Common myeloid progenitor, CD34-positive (primary cell): ENCODE measurements around the gene MICALL1. TPM values are rescaled to one million over a fixed set of nuclear protein-coding genes. Genes with fewer than 3 reads are reported as not detected.

ENCODE experiments used
- CTCF ChIA-PET: fragments of 350-600 bp; sonication (Branson Sonifier 250); formaldehyde crosslinking; loops from one replicate; lab custom pipeline; 2021; ENCODE audit warnings: antibody characterized with exemption; lab: Charles Lee
- POLR2A ChIA-PET: fragments of 350-600 bp; sonication (Branson Sonifier 250); formaldehyde crosslinking; loops from one replicate; lab custom pipeline; 2021; ENCODE audit warnings: antibody characterized with exemption; lab: Charles Lee
- DNase-seq, 3 donors: peaks; one replicate each; pipeline versions ENCODE4 v3.0.0 to v3.0.0-alpha.2; 2013
- H3K27ac ChIP-seq, 2 experiments: 1 replicate in 1 of 2; 2 replicates in 1 of 2; pipeline ENCODE4 v1.7.0; 2013; ENCODE audit warnings: inconsistent platforms in 2 of 2, low read length in 2 of 2, mild to moderate bottlenecking in 2 of 2, low read depth in 1 of 2, moderate library complexity in 1 of 2; ENCODE audit not compliant: severe bottlenecking in 2 of 2, insufficient read depth in 1 of 2, poor library complexity in 1 of 2
- H3K27me3 ChIP-seq, 5 experiments: replicated peaks in 2 of 5; 1 replicate in 3 of 5; 2 replicates in 2 of 5; pipeline versions ENCODE4 v1.6.1 to v1.7.0; 2013; ENCODE audit warnings: low read length in 4 of 5, mild to moderate bottlenecking in 2 of 5, moderate library complexity in 2 of 5, inconsistent platforms in 1 of 5; ENCODE audit not compliant: insufficient read depth in 5 of 5, control insufficient read depth in 4 of 5
- H3K36me3 ChIP-seq, 4 experiments: 1 replicate in 2 of 4; 2 replicates in 2 of 4; pipeline versions ENCODE4 v1.6.1 to v1.7.0; 2013; ENCODE audit warnings: low read length in 3 of 4, control low read depth in 1 of 4, mild to moderate bottlenecking in 1 of 4; ENCODE audit not compliant: control insufficient read depth in 4 of 4, insufficient read depth in 4 of 4
- H3K4me1 ChIP-seq, 4 experiments: 1 replicate in 3 of 4; 2 replicates in 1 of 4; pipeline versions ENCODE4 v1.6.1 to v1.7.1; 2013; ENCODE audit warnings: low read length in 3 of 4, mild to moderate bottlenecking in 3 of 4, control low read depth in 1 of 4, inconsistent platforms in 1 of 4, moderate library complexity in 1 of 4; ENCODE audit not compliant: control insufficient read depth in 4 of 4, insufficient read depth in 4 of 4; ENCODE audit errors: control extremely low read depth in 1 of 4
- H3K4me3 ChIP-seq, 7 experiments: 1 replicate in 4 of 7; 2 replicates in 3 of 7; pipeline versions ENCODE4 v1.5.1 to v1.7.0; 2013; ENCODE audit warnings: mild to moderate bottlenecking in 7 of 7, low read length in 6 of 7, moderate library complexity in 6 of 7, inconsistent platforms in 2 of 7, low read depth in 2 of 7, control low read depth in 1 of 7; ENCODE audit not compliant: insufficient read depth in 4 of 7, control insufficient read depth in 1 of 7; ENCODE audit errors: extremely low read depth in 1 of 7
- H3K9me3 ChIP-seq, 5 experiments: 1 replicate in 4 of 5; 2 replicates in 1 of 5; pipeline versions ENCODE4 v1.6.1 to v1.7.1; 2013; ENCODE audit warnings: low read length in 4 of 5, mild to moderate bottlenecking in 2 of 5, inconsistent platforms in 1 of 5, low read depth in 1 of 5, moderate library complexity in 1 of 5; ENCODE audit not compliant: control insufficient read depth in 4 of 5, insufficient read depth in 2 of 5; ENCODE audit errors: control extremely low read depth in 1 of 5
- WGBS: methylation state at CpG from one replicate; pipeline ENCODE4 v1.1.5; 2013; ENCODE audit not compliant: insufficient coverage; 5-methylcytosine and 5-hydroxymethylcytosine counted together
- polyA plus RNA-seq: library from polyadenylated mRNA; unstranded; fragments of 120-200 nt; gene quantifications from one replicate; pipeline ENCODE4 v1.2.1, GENCODE V29; 2013

Gene MICALL1
- polyA plus RNA-seq = 15.1 TPM

GRCh38 chr22:37905534-37906363 is at the start of gene MICALL1:
Gene MICALL1 (plus strand): TSS chr22:37906297. CDS start chr22:37906423, 126 bp downstream.
- POLR2A ChIA-PET = no interaction called here
- H3K27ac ChIP-seq = peak within 1 kb of the TSS in 1 of 2 experiments; percentile 54
- peaks cover 0 to 34% (median 26%) of the 10 kb centered on the region in 4 experiments for H3K4me1 ChIP-seq
- 3% methylated on average over 59 of the region's 90 CpGs for WGBS
- H3K9me3 ChIP-seq = no peaks in the 10 kb centered on the region
- peak; percentile 65 to 73 (median 66) for DNase-seq
- H3K27me3 ChIP-seq = no peaks in the 10 kb centered on the region
- peaks cover 0 to 2% (median 0%) of the 10 kb centered on the region in 4 experiments for H3K36me3 ChIP-seq
- H3K4me3 ChIP-seq = peak within 1 kb of the TSS; percentile 42 to 83 (median 72)
- CTCF ChIA-PET = interaction anchor here (0.6 to 3.7 kb wide), 15 partner anchors 9 to 661 kb away, joined by 3 to 24 read pairs (median 4); no protein-coding TSS in a partner anchor

DNA sequence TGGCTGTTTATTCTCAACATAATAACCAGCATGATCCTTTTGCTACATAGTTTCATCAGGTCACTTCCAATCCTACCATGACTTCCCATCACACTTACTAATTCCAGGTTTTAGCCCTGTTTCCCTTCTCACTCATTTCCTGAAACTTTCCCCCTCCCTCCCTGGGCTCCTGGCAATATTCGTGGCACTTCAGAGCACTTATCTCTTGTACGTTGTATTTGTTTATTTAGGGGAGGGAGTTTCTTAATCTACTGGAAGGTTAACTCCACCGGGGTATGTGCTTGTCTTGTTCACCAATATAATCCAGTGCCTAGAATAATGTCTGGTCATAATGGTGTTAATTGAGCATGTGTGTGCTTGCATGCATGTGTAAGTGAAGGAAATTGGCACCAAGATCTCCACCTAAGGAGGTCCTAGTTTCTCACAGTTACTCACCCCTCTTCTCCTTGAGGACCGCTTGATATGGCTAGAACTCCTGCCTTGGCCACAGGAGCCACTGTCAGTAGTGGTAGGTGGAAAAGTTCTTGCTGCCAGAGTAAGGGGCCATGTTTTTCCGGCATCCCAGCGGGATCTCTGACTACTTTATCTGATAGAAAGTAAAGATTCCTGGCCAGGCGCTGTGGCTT is 45.2 kb upstream of the MICALL1 start:
- Histone ChIP-seq H3K4me3 (no peak overlapping the region), H3K27ac (peak overlapping the region in 1 of 2 experiments; percentile 14), H3K9me3 (no peaks in the 10 kb centered on the region), H3K27me3 (no peaks in the 10 kb centered on the region), H3K4me1 (no peaks in the 10 kb centered on the region), H3K36me3 (peaks cover 13 to 81% (median 60%) of the 10 kb centered on the region in 4 experiments)
- no peak for DNase-seq
- ChIA-PET POLR2A (no interaction called here), CTCF (interaction anchor here (0.6 to 9.5 kb wide), 6 partner anchors 10 to 45 kb away, joined by 3 to 142 read pairs (median 16); partner anchors contain the start of genes ANKRD54, EIF3L, GALR3 and MICALL1)
- 100% methylated on average over 2 of the region's 7 CpGs for WGBS

- H3K4me1 ChIP-seq = no peaks in the 10 kb centered on the region
- CTCF ChIA-PET = interaction anchor here (0.6 to 9.5 kb wide), 23 partner anchors 8 to 103 kb away, joined by 3 to 142 read pairs (median 5); partner anchors contain the start of genes ANKRD54, EIF3L and GALR3
- 95% methylated on average over 5 of the region's 7 CpGs for WGBS
- no peak for DNase-seq
- peaks cover 14 to 81% (median 63%) of the 10 kb centered on the region in 4 experiments for H3K36me3 ChIP-seq
- no peak overlapping the region for H3K4me3 ChIP-seq
- H3K9me3 ChIP-seq = no peaks in the 10 kb centered on the region
- POLR2A ChIA-PET = interaction anchor here (0.6 to 1.3 kb wide), 2 partner anchors 22 to 44 kb away, joined by 3 to 5 read pairs; no protein-coding TSS in a partner anchor
- no peaks in the 10 kb centered on the region for H3K27me3 ChIP-seq
- no peak overlapping the region for H3K27ac ChIP-seq
Measured at GRCh38 chr22:37862570-37863325, 43.3 kb upstream of the MICALL1 start.

GRCh38 chr22:37865510-37865909 is 40.6 kb upstream of the MICALL1 start:
- no peak overlapping the region for H3K4me3 ChIP-seq
- H3K36me3 ChIP-seq = peaks cover 15 to 81% (median 70%) of the 10 kb centered on the region in 4 experiments
- WGBS = 97% methylated on average over 6 of the region's 6 CpGs
- DNase-seq = no peak
- POLR2A ChIA-PET = interaction anchor here (0.7 kb wide), 1 partner anchor 100 kb away, joined by 5 read pairs; no protein-coding TSS in a partner anchor
- H3K27ac ChIP-seq = no peak overlapping the region
- no peaks in the 10 kb centered on the region for H3K27me3 ChIP-seq
- CTCF ChIA-PET = interaction anchor here (0.6 to 9.5 kb wide), 3 partner anchors 26 to 58 kb away, joined by 3 to 142 read pairs (median 4); partner anchors contain the start of gene GCAT
- no peaks in the 10 kb centered on the region for H3K4me1 ChIP-seq
- no peaks in the 10 kb centered on the region for H3K9me3 ChIP-seq

DNA sequence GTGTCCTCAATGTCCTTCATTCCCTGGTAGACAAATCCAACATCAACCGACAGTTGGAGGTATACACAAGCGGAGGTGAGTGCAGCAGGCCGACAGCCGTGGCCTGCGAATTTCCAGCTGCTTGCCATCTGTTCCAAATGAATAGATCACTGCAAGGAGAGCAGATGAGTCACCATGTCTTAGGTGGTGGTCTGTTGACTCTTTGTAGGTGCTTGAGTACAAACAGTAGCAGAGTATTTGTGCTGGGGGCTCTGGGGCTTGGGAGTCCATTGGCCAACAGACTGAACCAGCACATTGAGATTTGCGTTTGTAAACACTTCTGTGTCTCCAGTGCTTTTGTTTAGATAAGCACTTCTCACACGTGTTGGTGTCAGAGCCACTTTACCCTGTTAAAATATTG is 35.8 kb upstream of the MICALL1 start:
- ChIA-PET POLR2A (no interaction called here), CTCF (interaction anchor here (1.4 kb wide), 1 partner anchor 15 kb away, joined by 4 read pairs; no protein-coding TSS in a partner anchor)
- H3K4me3 ChIP-seq = no peak overlapping the region

GRCh38 chr22:37880668-37881440 is 25.2 kb upstream of the MICALL1 start:
- no peaks in the 10 kb centered on the region for H3K4me1 ChIP-seq
- CTCF ChIA-PET = interaction anchor here (1.2 to 4.3 kb wide), 3 partner anchors 18 to 31 kb away, joined by 3 to 28 read pairs (median 3); no protein-coding TSS in a partner anchor
- H3K9me3 ChIP-seq = no peaks in the 10 kb centered on the region
- no peak overlapping the region for H3K4me3 ChIP-seq
- peaks cover 23 to 74% (median 45%) of the 10 kb centered on the region in 4 experiments for H3K36me3 ChIP-seq
- H3K27ac ChIP-seq = peak overlapping the region in 1 of 2 experiments; percentile 16
- no peak for DNase-seq
- WGBS = 100% methylated on average over 2 of the region's 6 CpGs
- POLR2A ChIA-PET = no interaction called here
- H3K27me3 ChIP-seq = no peaks in the 10 kb centered on the region

More for the DNA sequence above, 35.8 kb upstream of the MICALL1 start:
- H3K36me3 ChIP-seq = peaks cover 26 to 80% (median 64%) of the 10 kb centered on the region in 4 experiments
- 97% methylated on average over 5 of the region's 7 CpGs for WGBS
- no peaks in the 10 kb centered on the region for H3K9me3 ChIP-seq
- H3K4me1 ChIP-seq = no peaks in the 10 kb centered on the region
- H3K27me3 ChIP-seq = no peaks in the 10 kb centered on the region
- DNase-seq = no peak
- H3K27ac ChIP-seq = no peak overlapping the region
